Measurements from ENCODE around the gene BOK. TPM values are rescaled to one million over a fixed set of nuclear protein-coding genes. Genes with fewer than 3 reads are reported as not detected.

BOK gene
- total and polyA plus RNA-seq, 2 donors (not counting 3 experiments of a cell fraction or from before 2014, with no cell fraction given) = 76.0 to 95.5 TPM

- dilution Hi-C loops (cut with MboI; ENCODE audit: extremely low pct_ligation_motif_present, low sequenced_read_pairs) = no loop called here
- BruUV-seq (replicated peaks) = no TSS peak
These were observed 18.8 kb upstream of the BOK start for GRCh38 chr2:241539616-241540374.

GRCh38 chr2:241540401-241540770 lies 18.2 kb upstream of the BOK start:
- Histone ChIP-seq H3K9me1 (replicated peaks; ENCODE audit: control insufficient read depth, extremely low read depth, insufficient read depth, low read length) (no peaks in the 10 kb centered on the region), H3K4me3 (replicated peaks in 1 of 3; ENCODE audit: insufficient read depth in 1 of 3, low read depth in 1 of 3, low read length in 3 of 3) (peak overlapping the region in 1 of 3 experiments; percentile 41), H3K9me3 (replicated peaks; ENCODE audit: control insufficient read depth, insufficient read depth, low read length) (no peaks in the 10 kb centered on the region), H2AFZ (ENCODE audit: low read depth, low read length) (no peak overlapping the region), H3K4me2 (ENCODE audit: insufficient read depth, low read length) (no peak overlapping the region), H3K9ac (replicated peaks; ENCODE audit: extremely low read depth, insufficient read depth, low read length) (no peak overlapping the region), H3K79me2 (ENCODE audit: control insufficient read depth, insufficient read depth, low read length) (no peaks in the 10 kb centered on the region), H3K4me1 (ENCODE audit: control insufficient read depth, extremely low read depth, insufficient read depth, low read length) (peaks cover 13% of the 10 kb centered on the region), H3K27ac (ENCODE audit: insufficient read depth, low read depth, low read length) (no peak overlapping the region), H3K36me3 (ENCODE audit: control insufficient read depth in 2 of 2, extremely low read depth in 1 of 2, insufficient read depth in 2 of 2, low read length in 2 of 2) (no peaks in the 10 kb centered on the region), H3K27me3 (ENCODE audit: control insufficient read depth in 2 of 2, insufficient read depth in 2 of 2, low read length in 2 of 2) (no peaks in the 10 kb centered on the region), H4K20me1 (replicated peaks; ENCODE audit: control insufficient read depth, extremely low read depth, insufficient read depth, low read length) (no peaks in the 10 kb centered on the region)
- intact Hi-C loops (cut with micrococcal nuclease) = no loop called here
- CTCF ChIA-PET = interaction anchor here (1.1 kb wide), 1 partner anchor 25 kb away, joined by 3 read pairs; no protein-coding TSS in a partner anchor
- no TSS peak for BruUV-seq (replicated peaks)
- POLR2A ChIA-PET = no interaction called here
- dilution Hi-C loops (cut with MboI; ENCODE audit: extremely low pct_ligation_motif_present, low sequenced_read_pairs) = no loop called here
- peak; percentile 18 for FAIRE-seq
- TF ChIP-seq MAX (IDR thresholded peaks at IDR 0.05; ENCODE audit: insufficient read depth, insufficient read length) = no peak
- no peak for DNase-seq (ENCODE audit: low read depth, low spot score)

More at GRCh38 chr2:241539616-241540374, 18.8 kb upstream of the BOK start:
- intact Hi-C loops (cut with micrococcal nuclease) = no loop called here
- H3K9me3 ChIP-seq (replicated peaks; ENCODE audit: control insufficient read depth, insufficient read depth, low read length) = no peaks in the 10 kb centered on the region
- TF ChIP-seq POLR2A (IDR thresholded peaks at IDR 0.05; ENCODE audit: low read depth, low read length) (no peak), GATA2 (IDR thresholded peaks at IDR 0.05; ENCODE audit: insufficient read depth, insufficient read length, low read depth, low read length) (no peak), MAX (IDR thresholded peaks at IDR 0.05; ENCODE audit: insufficient read depth, insufficient read length) (no peak)
- CTCF ChIA-PET = interaction anchor here (1.1 kb wide), 1 partner anchor 24 kb away, joined by 3 read pairs; no protein-coding TSS in a partner anchor
- DNase-seq (ENCODE audit: low read depth, low spot score) (no peak), FAIRE-seq (no peak)
- no peaks in the 10 kb centered on the region for H3K79me2 ChIP-seq (ENCODE audit: control insufficient read depth, insufficient read depth, low read length)
- H3K27me3 ChIP-seq (ENCODE audit: control insufficient read depth in 2 of 2, insufficient read depth in 2 of 2, low read length in 2 of 2) = no peaks in the 10 kb centered on the region
- no peak overlapping the region for H3K27ac ChIP-seq (ENCODE audit: insufficient read depth, low read depth, low read length)
- peaks cover 7% of the 10 kb centered on the region for H3K4me1 ChIP-seq (ENCODE audit: control insufficient read depth, extremely low read depth, insufficient read depth, low read length)
- no peak overlapping the region for H3K9ac ChIP-seq (replicated peaks; ENCODE audit: extremely low read depth, insufficient read depth, low read length)
- H3K36me3 ChIP-seq (ENCODE audit: control insufficient read depth in 2 of 2, extremely low read depth in 1 of 2, insufficient read depth in 2 of 2, low read length in 2 of 2) = no peaks in the 10 kb centered on the region
- no peak overlapping the region for H2AFZ ChIP-seq (ENCODE audit: low read depth, low read length)
- no peaks in the 10 kb centered on the region for H4K20me1 ChIP-seq (replicated peaks; ENCODE audit: control insufficient read depth, extremely low read depth, insufficient read depth, low read length)
- H3K4me2 ChIP-seq (ENCODE audit: insufficient read depth, low read length) = no peak overlapping the region
- H3K4me3 ChIP-seq (replicated peaks in 1 of 3; ENCODE audit: insufficient read depth in 1 of 3, low read depth in 1 of 3, low read length in 3 of 3) = no peak overlapping the region
- POLR2A ChIA-PET = no interaction called here
- no peaks in the 10 kb centered on the region for H3K9me1 ChIP-seq (replicated peaks; ENCODE audit: control insufficient read depth, extremely low read depth, insufficient read depth, low read length)
